K562 (cell line): ENCODE results near the gene ADAMTS6. TPM values are rescaled to one million over a fixed set of nuclear protein-coding genes. Genes with fewer than 3 reads are reported as not detected.

Experiments used
- ATAC-seq: fragments of 200-7000 bp; cut with Tn5 transposase; 3 replicates; pipeline ENCODE4 v1.9.1; 2020; ENCODE audit warnings: moderate library complexity
- BruUV-seq: library from RNA; stranded (reverse); fragments of 400-500 nt; replicated peaks from 2 replicates; lab custom pipeline; 2021; lab: Mats Ljungman, UMichigan
- CTCF ChIA-PET: fragments of 300-600 bp; formaldehyde crosslinking; extraction: SDS; loops from one replicate; lab custom pipeline; 2021; ENCODE audit warnings: low intra/inter-chr PET ratio; lab: Yijun Ruan, JAX
- POLR2A ChIA-PET: fragments of 300-600, 350-650 bp; sonication (Branson Sonifier 250); formaldehyde crosslinking; extraction: SDS; loops from one replicate; lab custom pipeline; 2021; ENCODE audit warnings: antibody characterized with exemption, inconsistent platforms; lab: Yijun Ruan, JAX
- DNase-seq, 4 experiments: peaks; one replicate each; pipeline versions ENCODE4 v3.0.0 to v3.0.0-alpha.2; 2011 to 2018; ENCODE audit warnings: low spot score in 3 of 4, mixed read lengths in 3 of 4; ENCODE audit errors: extremely low read depth in 1 of 4
- FAIRE-seq: peaks from 2 replicates; lab custom pipeline; 2011; peaks lifted over from hg19 to GRCh38; lab: Jason Lieb, UNC
- H2AFZ ChIP-seq: 2 replicates; pipeline ENCODE4 v1.6.0; 2011; ENCODE audit warnings: low read depth, low read length, control low read depth, inconsistent platforms
- H3K27ac ChIP-seq: fragments of 200-600 bp; 3 replicates; pipeline ENCODE4 v1.8.0; 2011; ENCODE audit warnings: low read depth, mild to moderate bottlenecking, control low read depth, inconsistent platforms, low read length, moderate library complexity, mixed read lengths; ENCODE audit errors: extremely low read depth
- H3K27me3 ChIP-seq, 2 experiments: fragments of 300-600 bp in 1 of 2; 2 replicates in 1 of 2; 3 replicates in 1 of 2; pipeline versions ENCODE4 v1.6.0 to v1.8.0; 2011; ENCODE audit warnings: inconsistent platforms in 2 of 2, low read length in 2 of 2, mild to moderate bottlenecking in 1 of 2, mixed read lengths in 1 of 2, moderate library complexity in 1 of 2; ENCODE audit not compliant: control insufficient read depth in 2 of 2, insufficient read depth in 2 of 2
- H3K36me3 ChIP-seq: fragments of 300-600 bp; 3 replicates; pipeline ENCODE4 v1.8.0; 2011; ENCODE audit warnings: mild to moderate bottlenecking, low read length, inconsistent platforms; ENCODE audit not compliant: control insufficient read depth, insufficient read depth
- H3K4me1 ChIP-seq, 2 experiments: fragments of 200-600 bp in 1 of 2; replicated peaks in 1 of 2; 2 replicates in 1 of 2; 3 replicates in 1 of 2; pipeline versions ENCODE4 v1.5.1 to v1.8.0; 2011; ENCODE audit warnings: inconsistent platforms in 2 of 2, low read length in 2 of 2, mild to moderate bottlenecking in 1 of 2, mixed read lengths in 1 of 2, moderate library complexity in 1 of 2; ENCODE audit not compliant: control insufficient read depth in 2 of 2, insufficient read depth in 2 of 2
- H3K4me2 ChIP-seq: 2 replicates; pipeline ENCODE4 v1.6.1; 2011; ENCODE audit warnings: low read length, control low read depth, inconsistent platforms, mixed read lengths; ENCODE audit not compliant: insufficient read depth
- H3K4me3 ChIP-seq: fragments of 200-600 bp; sonication (generic), shearing (Covaris generic); 2 replicates; pipeline ENCODE4 v1.5.1; 2016; ENCODE audit warnings: control low read depth, inconsistent platforms
- H3K79me2 ChIP-seq: fragments of 200-600 bp; 3 replicates; pipeline ENCODE4 v1.8.0; 2011; ENCODE audit warnings: low read length, inconsistent platforms; ENCODE audit not compliant: control insufficient read depth, insufficient read depth
- H3K9ac ChIP-seq, 2 experiments: 2 replicates each; pipeline versions ENCODE4 v1.6.0 to v1.6.1; 2011; ENCODE audit warnings: low read depth in 2 of 2, low read length in 2 of 2, control low read depth in 1 of 2, inconsistent platforms in 1 of 2, mild to moderate bottlenecking in 1 of 2, mixed read lengths in 1 of 2; ENCODE audit not compliant: insufficient read depth in 1 of 2
- H3K9me1 ChIP-seq: one replicate; pipeline ENCODE4 v1.6.0; 2011; ENCODE audit warnings: inconsistent platforms, mild to moderate bottlenecking, low read length, moderate library complexity; ENCODE audit not compliant: control insufficient read depth, insufficient read depth
- H3K9me3 ChIP-seq: replicated peaks from 2 replicates; pipeline ENCODE4 v1.5.1; 2011; ENCODE audit warnings: low read depth, low read length, inconsistent platforms; ENCODE audit not compliant: control insufficient read depth, insufficient read depth
- H4K20me1 ChIP-seq: replicated peaks from 2 replicates; pipeline ENCODE4 v1.6.1; 2011; ENCODE audit warnings: low read length, inconsistent platforms, mixed read lengths; ENCODE audit not compliant: control insufficient read depth, insufficient read depth
- ATF7 ChIP-seq: fragments of 450-650 bp; IDR thresholded peaks from 2 replicates; pipeline ENCODE4 v1.7.1; 2014; ENCODE audit warnings: mild to moderate bottlenecking, moderate library complexity
- CEBPB ChIP-seq: fragments of 450-650 bp; IDR thresholded peaks from 2 replicates; pipeline ENCODE4 v1.6.1; 2016; ENCODE audit warnings: missing genetic modification characterization, missing compliant biosample characterization
- EP400 ChIP-seq: fragments of 450-650 bp; IDR thresholded peaks from 2 replicates; pipeline ENCODE4 v1.6.1; 2017; ENCODE audit warnings: antibody characterized with exemption, mild to moderate bottlenecking, moderate library complexity
- ERF ChIP-seq: fragments of 450-650 bp; formaldehyde crosslinking; IDR thresholded peaks from 2 replicates; pipeline ENCODE4 v1.4.0; 2020; ENCODE audit warnings: mild to moderate bottlenecking, mixed read lengths
- KDM2B ChIP-seq: fragments of 250-450 bp; sonication (Bioruptor Pico); IDR thresholded peaks from 2 replicates; pipeline ENCODE4 v1.8.0; 2021; ENCODE audit warnings: mild to moderate bottlenecking, moderate library complexity
- KDM5B ChIP-seq: fragments of 200-600 bp; sonication (generic); IDR thresholded peaks from 2 replicates; pipeline ENCODE4 v1.6.1; 2012; ENCODE audit warnings: low read depth, mild to moderate bottlenecking, moderate library complexity, low read length, control low read depth, inconsistent platforms; ENCODE audit not compliant: insufficient replicate concordance
- LARP7 ChIP-seq: fragments of 450-650 bp; IDR thresholded peaks from 2 replicates; pipeline ENCODE4 v1.6.1; 2016
- POLR2G ChIP-seq: fragments of 200-400 bp; formaldehyde crosslinking; IDR thresholded peaks from 2 replicates; pipeline ENCODE4 v1.6.1; 2017; ENCODE audit warnings: low read depth, mild to moderate bottlenecking, antibody characterized with exemption, low read length, moderate library complexity
- SMARCB1 ChIP-seq: IDR thresholded peaks from 2 replicates; pipeline ENCODE4 v1.6.1; 2011; ENCODE audit warnings: improper control_type of control experiment, low read depth; ENCODE audit not compliant: insufficient read length
- SMARCC2 ChIP-seq: fragments of 450-650 bp; IDR thresholded peaks from 2 replicates; pipeline ENCODE4 v1.6.1; 2017; ENCODE audit warnings: antibody characterized with exemption, moderate library complexity, mild to moderate bottlenecking, low read depth
- SRSF3 ChIP-seq: fragments of 200-400 bp; formaldehyde crosslinking; IDR thresholded peaks from 2 replicates; pipeline ENCODE4 v1.6.1; 2016; ENCODE audit warnings: mild to moderate bottlenecking, low read length, moderate library complexity; ENCODE audit not compliant: insufficient read depth
- ZBTB1 ChIP-seq: sonication (generic); formaldehyde crosslinking; IDR thresholded peaks from 2 replicates; pipeline ENCODE4 v1.8.1; 2023; ENCODE audit warnings: missing genetic modification reagents, low read depth, mild to moderate bottlenecking, borderline replicate concordance
- ZNF224 ChIP-seq: sonication (generic); formaldehyde crosslinking; IDR thresholded peaks from 2 replicates; pipeline ENCODE4 v1.8.0; 2022; ENCODE audit warnings: mild to moderate bottlenecking, missing genetic modification reagents
- ZNF445 ChIP-seq: fragments of 250-450 bp; sonication (Bioruptor Pico); IDR thresholded peaks from 2 replicates; pipeline ENCODE4 v1.4.0; 2020; ENCODE audit warnings: low read depth, mild to moderate bottlenecking, moderate library complexity
- WGBS: fragments of 100-300 bp; shearing (Covaris generic); methylation state at CpG from one replicate; pipeline ENCODE4 v1.1.6; 2016; ENCODE audit warnings: low coverage, mixed read lengths; ENCODE audit not compliant: insufficient coverage; ENCODE audit errors: missing lambda C conversion rate; 5-methylcytosine and 5-hydroxymethylcytosine counted together
- in situ Hi-C: fragments of 300-500 bp; cut with MboI; formaldehyde crosslinking; loops from 4 replicates; pipeline ENCODE4 v1.15.0; 2018; ENCODE audit warnings: inconsistent platforms, mixed read lengths
- intact Hi-C: fragments of 100-400 bp; cut with micrococcal nuclease; formaldehyde crosslinking; loops from 2 replicates; pipeline ENCODE4 v1.14.2; 2022
- polyA plus RNA-seq, 8 experiments: library from polyadenylated mRNA; depleted of rRNA in 4 of 8; stranded (reverse) in 5 of 8; unstranded in 3 of 8; fragments of >200 nt; fragmentation: Nextera tagmentation in 2 of 8; fragmentation: Illumina TruSeq in 1 of 8; extraction: Ambion mirVana in 2 of 8; extraction: Trizol in 1 of 8; gene quantifications; 2 replicates each; pipeline versions ENCODE4 v1.2.1 to v1.2.3, GENCODE V29; 2011 to 2014; ENCODE audit warnings: inconsistent platforms in 1 of 8, missing spikeins in 1 of 8
- total RNA-seq, 7 experiments: library from RNA; depleted of rRNA in 6 of 7; stranded (reverse); fragments of >200 nt in 6 of 7; fragmentation: Illumina TruSeq in 2 of 7; extraction: Trizol in 2 of 7; gene quantifications; 2 replicates each; pipeline versions ENCODE4 v1.2.1 to v1.2.3, GENCODE V29; 2011 to 2021; ENCODE audit warnings: low replicate concordance in 1 of 7
- TF ChIP-seq, protein P1 (sequence below): fragments of 150-350 bp; IDR thresholded peaks from 2 replicates; pipeline ENCODE4 v1.6.1; 2014; ENCODE audit warnings: low read depth, mild to moderate bottlenecking, low read length, borderline replicate concordance
- TF ChIP-seq, protein P2 (sequence below): fragments of 450-650 bp; IDR thresholded peaks from 2 replicates; pipeline ENCODE4 v1.6.1; 2018; ENCODE audit not compliant: partially characterized antibody

ADAMTS6 gene
- total and polyA plus RNA-seq, 9 of the 15 experiments (the other 6 are each of a cell fraction or from before 2014, with no cell fraction given), result 0.57 to 5.3 (median 1.5) TPM

- TF ChIP-seq ATF7 (no peak), CEBPB (tag) (no peak), KDM2B (no peak), KDM5B (no peak), ZNF224 (CRISPR knock-in tag) (no peak), POLR2G (no peak), LARP7 (no peak), SRSF3 (no peak), ERF (CRISPR knock-in tag) (no peak), SMARCB1 (no peak), SMARCC2 (no peak), EP400 (no peak), ZBTB1 (CRISPR knock-in tag) (no peak), ZNF445 (CRISPR knock-in tag) (no peak)
- TF ChIP-seq, protein P1, sequence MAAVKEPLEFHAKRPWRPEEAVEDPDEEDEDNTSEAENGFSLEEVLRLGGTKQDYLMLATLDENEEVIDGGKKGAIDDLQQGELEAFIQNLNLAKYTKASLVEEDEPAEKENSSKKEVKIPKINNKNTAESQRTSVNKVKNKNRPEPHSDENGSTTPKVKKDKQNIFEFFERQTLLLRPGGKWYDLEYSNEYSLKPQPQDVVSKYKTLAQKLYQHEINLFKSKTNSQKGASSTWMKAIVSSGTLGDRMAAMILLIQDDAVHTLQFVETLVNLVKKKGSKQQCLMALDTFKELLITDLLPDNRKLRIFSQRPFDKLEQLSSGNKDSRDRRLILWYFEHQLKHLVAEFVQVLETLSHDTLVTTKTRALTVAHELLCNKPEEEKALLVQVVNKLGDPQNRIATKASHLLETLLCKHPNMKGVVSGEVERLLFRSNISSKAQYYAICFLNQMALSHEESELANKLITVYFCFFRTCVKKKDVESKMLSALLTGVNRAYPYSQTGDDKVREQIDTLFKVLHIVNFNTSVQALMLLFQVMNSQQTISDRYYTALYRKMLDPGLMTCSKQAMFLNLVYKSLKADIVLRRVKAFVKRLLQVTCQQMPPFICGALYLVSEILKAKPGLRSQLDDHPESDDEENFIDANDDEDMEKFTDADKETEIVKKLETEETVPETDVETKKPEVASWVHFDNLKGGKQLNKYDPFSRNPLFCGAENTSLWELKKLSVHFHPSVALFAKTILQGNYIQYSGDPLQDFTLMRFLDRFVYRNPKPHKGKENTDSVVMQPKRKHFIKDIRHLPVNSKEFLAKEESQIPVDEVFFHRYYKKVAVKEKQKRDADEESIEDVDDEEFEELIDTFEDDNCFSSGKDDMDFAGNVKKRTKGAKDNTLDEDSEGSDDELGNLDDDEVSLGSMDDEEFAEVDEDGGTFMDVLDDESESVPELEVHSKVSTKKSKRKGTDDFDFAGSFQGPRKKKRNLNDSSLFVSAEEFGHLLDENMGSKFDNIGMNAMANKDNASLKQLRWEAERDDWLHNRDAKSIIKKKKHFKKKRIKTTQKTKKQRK, result no peak
- TF ChIP-seq, protein P2, sequence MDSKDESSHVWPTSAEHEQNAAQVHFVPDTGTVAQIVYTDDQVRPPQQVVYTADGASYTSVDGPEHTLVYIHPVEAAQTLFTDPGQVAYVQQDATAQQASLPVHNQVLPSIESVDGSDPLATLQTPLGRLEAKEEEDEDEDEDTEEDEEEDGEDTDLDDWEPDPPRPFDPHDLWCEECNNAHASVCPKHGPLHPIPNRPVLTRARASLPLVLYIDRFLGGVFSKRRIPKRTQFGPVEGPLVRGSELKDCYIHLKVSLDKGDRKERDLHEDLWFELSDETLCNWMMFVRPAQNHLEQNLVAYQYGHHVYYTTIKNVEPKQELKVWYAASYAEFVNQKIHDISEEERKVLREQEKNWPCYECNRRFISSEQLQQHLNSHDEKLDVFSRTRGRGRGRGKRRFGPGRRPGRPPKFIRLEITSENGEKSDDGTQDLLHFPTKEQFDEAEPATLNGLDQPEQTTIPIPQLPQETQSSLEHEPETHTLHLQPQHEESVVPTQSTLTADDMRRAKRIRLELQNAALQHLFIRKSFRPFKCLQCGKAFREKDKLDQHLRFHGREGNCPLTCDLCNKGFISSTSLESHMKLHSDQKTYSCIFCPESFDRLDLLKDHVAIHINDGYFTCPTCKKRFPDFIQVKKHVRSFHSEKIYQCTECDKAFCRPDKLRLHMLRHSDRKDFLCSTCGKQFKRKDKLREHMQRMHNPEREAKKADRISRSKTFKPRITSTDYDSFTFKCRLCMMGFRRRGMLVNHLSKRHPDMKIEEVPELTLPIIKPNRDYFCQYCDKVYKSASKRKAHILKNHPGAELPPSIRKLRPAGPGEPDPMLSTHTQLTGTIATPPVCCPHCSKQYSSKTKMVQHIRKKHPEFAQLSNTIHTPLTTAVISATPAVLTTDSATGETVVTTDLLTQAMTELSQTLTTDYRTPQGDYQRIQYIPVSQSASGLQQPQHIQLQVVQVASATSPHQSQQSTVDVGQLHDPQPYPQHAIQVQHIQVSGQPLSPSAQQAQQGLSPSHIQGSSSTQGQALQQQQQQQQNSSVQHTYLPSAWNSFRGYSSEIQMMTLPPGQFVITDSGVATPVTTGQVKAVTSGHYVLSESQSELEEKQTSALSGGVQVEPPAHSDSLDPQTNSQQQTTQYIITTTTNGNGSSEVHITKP, result no peak
- H4K20me1 ChIP-seq, result no peaks in the 10 kb centered on the region
- DNase-seq (no peak), FAIRE-seq (no peak), ATAC-seq (no peak)
- no peak overlapping the region for H3K4me3 ChIP-seq
- no peaks in the 10 kb centered on the region for H3K36me3 ChIP-seq
- WGBS, result 54% methylated on average over 1 of the region's 1 CpG
- ChIA-PET CTCF (no interaction called here), POLR2A (no interaction called here)
- no peaks in the 10 kb centered on the region for H3K9me3 ChIP-seq
- no peaks in the 10 kb centered on the region for H3K27me3 ChIP-seq
- in situ Hi-C loops (no loop called here), intact Hi-C loops (no loop called here)
- no TSS peak for BruUV-seq
- H3K79me2 ChIP-seq, result no peaks in the 10 kb centered on the region
- H3K27ac ChIP-seq, result no peak overlapping the region
- no peak overlapping the region for H3K4me2 ChIP-seq
- no peaks in the 10 kb centered on the region for H3K9me1 ChIP-seq
- H3K4me1 ChIP-seq, result no peaks in the 10 kb centered on the region
- H2AFZ ChIP-seq, result no peak overlapping the region
- H3K9ac ChIP-seq, result no peak overlapping the region
These were observed 41.3 kb downstream of the ADAMTS6 start for GRCh38 chr5:65440456-65440855.
